Liver (tissue), 9 donors: ENCODE results near the gene DCAKD. TPM values are rescaled to one million over a fixed set of nuclear protein-coding genes. Genes with fewer than 3 reads are reported as not detected.

Source experiments
- DNase-seq: peaks from one replicate; pipeline ENCODE4 v3.0.0-alpha.2; 2017; ENCODE audit warnings: low spot score
- H3K27ac ChIP-seq, 2 donors: one replicate each; pipeline ENCODE4 v1.7.0; 2013; ENCODE audit warnings: inconsistent platforms in 2 of 2, low read length in 2 of 2, control low read depth in 1 of 2, low read depth in 1 of 2, mild to moderate bottlenecking in 1 of 2
- H3K27me3 ChIP-seq, 4 donors: one replicate each; pipeline versions ENCODE4 v1.6.1 to v1.7.0; 2013; ENCODE audit warnings: low read length in 3 of 4, inconsistent platforms in 1 of 4, mild to moderate bottlenecking in 1 of 4, moderate library complexity in 1 of 4; ENCODE audit not compliant: control insufficient read depth in 4 of 4, insufficient read depth in 4 of 4
- H3K36me3 ChIP-seq, 4 donors: one replicate each; pipeline versions ENCODE4 v1.6.1 to v1.7.0; 2013; ENCODE audit warnings: low read length in 3 of 4, mild to moderate bottlenecking in 3 of 4, low read depth in 1 of 4, moderate library complexity in 1 of 4; ENCODE audit not compliant: control insufficient read depth in 4 of 4, insufficient read depth in 3 of 4
- H3K4me1 ChIP-seq, 4 donors: one replicate each; pipeline versions ENCODE4 v1.6.1 to v1.7.0; 2013; ENCODE audit warnings: low read length in 3 of 4, mild to moderate bottlenecking in 3 of 4, moderate library complexity in 1 of 4; ENCODE audit not compliant: control insufficient read depth in 4 of 4, insufficient read depth in 4 of 4
- H3K4me3 ChIP-seq, 3 donors: one replicate each; pipeline versions ENCODE4 v1.6.1 to v1.7.0; 2013; ENCODE audit warnings: low read length in 3 of 3, control low read depth in 1 of 3, low read depth in 1 of 3, mild to moderate bottlenecking in 1 of 3
- H3K9ac ChIP-seq, 2 donors: one replicate each; pipeline ENCODE4 v1.7.0; 2013; ENCODE audit warnings: low read length in 2 of 2, mild to moderate bottlenecking in 2 of 2, moderate library complexity in 2 of 2, control low read depth in 1 of 2, low read depth in 1 of 2
- H3K9me3 ChIP-seq, 4 donors: one replicate each; pipeline versions ENCODE4 v1.6.1 to v1.7.0; 2013; ENCODE audit warnings: low read length in 3 of 4; ENCODE audit not compliant: control insufficient read depth in 4 of 4
- ATF3 ChIP-seq: IDR thresholded peaks from 2 replicates; pipeline ENCODE4 v1.6.1; 2016; ENCODE audit warnings: antibody characterized with exemption
- CTCF ChIP-seq: fragments of 150-350 bp; IDR thresholded peaks from 2 replicates; pipeline ENCODE4 v1.5.1; 2017; ENCODE audit warnings: improper control_type of control experiment, low read depth, low read length; ENCODE audit not compliant: missing input control
- FOXA1 ChIP-seq: IDR thresholded peaks from 2 replicates; pipeline ENCODE4 v1.6.1; 2016; ENCODE audit warnings: antibody characterized with exemption
- FOXA2 ChIP-seq: IDR thresholded peaks from 2 replicates; pipeline ENCODE4 v1.6.1; 2016; ENCODE audit warnings: antibody characterized with exemption
- GABPA ChIP-seq, 2 donors: IDR thresholded peaks in 1 of 2; conservative IDR thresholded peaks in 1 of 2; 2 replicates each; pipeline ENCODE4 v1.6.1; 2016; ENCODE audit warnings: antibody characterized with exemption in 2 of 2, mild to moderate bottlenecking in 1 of 2, moderate library complexity in 1 of 2
- HNF4G ChIP-seq: IDR thresholded peaks from 2 replicates; pipeline ENCODE4 v1.6.1; 2016; ENCODE audit warnings: antibody characterized with exemption
- JUND ChIP-seq, 2 donors: IDR thresholded peaks; 2 replicates each; pipeline ENCODE4 v1.6.1; 2016; ENCODE audit warnings: antibody characterized with exemption in 2 of 2
- MAX ChIP-seq: IDR thresholded peaks from 2 replicates; pipeline ENCODE4 v1.6.1; 2016; ENCODE audit warnings: antibody characterized with exemption
- NR2F2 ChIP-seq: IDR thresholded peaks from 2 replicates; pipeline ENCODE4 v1.6.1; 2016; ENCODE audit warnings: antibody characterized with exemption
- REST ChIP-seq: IDR thresholded peaks from 2 replicates; pipeline ENCODE4 v1.6.1; 2016; ENCODE audit warnings: antibody characterized with exemption, mild to moderate bottlenecking
- RXRA ChIP-seq, 2 donors: IDR thresholded peaks; 2 replicates each; pipeline ENCODE4 v1.6.1; 2017 to 2018; ENCODE audit warnings: antibody characterized with exemption in 2 of 2, mild to moderate bottlenecking in 1 of 2
- SP1 ChIP-seq: IDR thresholded peaks from 2 replicates; pipeline ENCODE4 v1.6.1; 2018; ENCODE audit warnings: antibody characterized with exemption, mild to moderate bottlenecking
- TAF1 ChIP-seq: conservative IDR thresholded peaks from 2 replicates; pipeline ENCODE4 v1.6.1; 2016; ENCODE audit warnings: antibody characterized with exemption, mild to moderate bottlenecking
- ZBTB33 ChIP-seq: IDR thresholded peaks from 2 replicates; pipeline ENCODE4 v1.6.1; 2016; ENCODE audit warnings: antibody characterized with exemption
- WGBS: extraction: QIAGEN DNeasy Blood & Tissue Kit; methylation state at CpG from one replicate; pipeline ENCODE4 v1.1.7; 2013; 5-methylcytosine and 5-hydroxymethylcytosine counted together
- polyA plus RNA-seq, 2 donors: library from polyadenylated mRNA; stranded (reverse) in 1 of 2; unstranded in 1 of 2; fragments of 200-250 nt in 1 of 2; fragments of >200 nt in 1 of 2; fragmentation: Nextera tagmentation in 1 of 2; extraction: Ambion mirVana in 1 of 2; gene quantifications; one replicate each; pipeline versions ENCODE4 v1.2.1 to v1.2.3, GENCODE V29; 2013 to 2015
- total RNA-seq, 2 donors: library from RNA; depleted of rRNA; stranded (reverse); fragments of >200 nt; gene quantifications; one replicate each; pipeline ENCODE4 v1.2.3, GENCODE V29; 2014
- donor health status: healthy.
- donor health status: healthy.
- donor health status: healthy.
- donor health status: healthy.
- donor health status: healthy.

The DCAKD gene
- total and polyA plus RNA-seq, 4 donors: 9.7 to 22.9 (median 14.6) TPM

GRCh38 chr17:44983563-44983962 lies 67.9 kb downstream of the DCAKD start:
- H3K4me3 ChIP-seq: no peak overlapping the region
- H3K9ac ChIP-seq: no peak overlapping the region
- WGBS: 97% methylated on average over 4 of the region's 4 CpGs
- peaks cover 11 to 24% (median 18%) of the 10 kb centered on the region in 4 donors for H3K4me1 ChIP-seq
- H3K27me3 ChIP-seq: no peaks in the 10 kb centered on the region
- H3K27ac ChIP-seq: no peak overlapping the region
- no peaks in the 10 kb centered on the region for H3K36me3 ChIP-seq
- H3K9me3 ChIP-seq: no peaks in the 10 kb centered on the region
- TF ChIP-seq MAX: no peak
- no peak for TF ChIP-seq JUND (IDR thresholded peaks at IDR 0.05)
- TF ChIP-seq SP1: no peak
- TF ChIP-seq ATF3: no peak
- TF ChIP-seq REST: no peak
- no peak for TF ChIP-seq HNF4G
- no peak for TF ChIP-seq CTCF
- TF ChIP-seq NR2F2: no peak
- no peak for TF ChIP-seq TAF1
- DNase-seq: no peak

- no peaks in the 10 kb centered on the region for H3K9me3 ChIP-seq
- no peaks in the 10 kb centered on the region for H3K27me3 ChIP-seq
- H3K36me3 ChIP-seq: no peaks in the 10 kb centered on the region
- TF ChIP-seq GABPA (IDR thresholded peaks at IDR 0.05 in 1 of 2, conservative IDR thresholded peaks at IDR 0.05 in 1 of 2): no peak
- H3K4me3 ChIP-seq: no peak overlapping the region
- WGBS: 95% methylated on average over 3 of the region's 3 CpGs
- peaks cover 7 to 19% (median 14%) of the 10 kb centered on the region in 4 donors for H3K4me1 ChIP-seq
- DNase-seq: no peak
- no peak overlapping the region for H3K9ac ChIP-seq
- peak overlapping the region; percentile 96 to 100 for H3K27ac ChIP-seq
Measured at GRCh38 chr17:44982113-44982702, 69.2 kb downstream of the DCAKD start.

GRCh38 chr17:44981221-44981968 lies 70.0 kb downstream of the DCAKD start:
- DNase-seq: no peak
- Histone ChIP-seq H3K4me1 (peaks cover 7 to 19% (median 14%) of the 10 kb centered on the region in 4 donors), H3K4me3 (peak overlapping the region; percentile 21 to 63 (median 31)), H3K9me3 (no peaks in the 10 kb centered on the region), H3K9ac (peak overlapping the region; percentile 63 to 84), H3K27ac (peak overlapping the region; percentile 96 to 100), H3K27me3 (no peaks in the 10 kb centered on the region), H3K36me3 (no peaks in the 10 kb centered on the region)
- WGBS: 14% methylated on average over 12 of the region's 12 CpGs
- TF ChIP-seq CTCF (peak; percentile 4), SP1 (peak; percentile 78), GABPA (IDR thresholded peaks at IDR 0.05 in 1 of 2, conservative IDR thresholded peaks at IDR 0.05 in 1 of 2) (no peak), TAF1 (no peak), FOXA2 (peak; percentile 82), ATF3 (peak; percentile 95), MAX (no peak), FOXA1 (peak; percentile 77), ZBTB33 (no peak), RXRA (IDR thresholded peaks at IDR 0.05) (peak; percentile 52 to 79)
